ENCODE measurements around the gene PRKCA. TPM values are rescaled to one million over a fixed set of nuclear protein-coding genes. Genes with fewer than 3 reads are reported as not detected.

PRKCA gene
- total and polyA plus RNA-seq, 9 of the 15 experiments (the other 6 are each of a cell fraction or from before 2014, with no cell fraction given), result 3.2 to 33.0 (median 17.8) TPM

DNA sequence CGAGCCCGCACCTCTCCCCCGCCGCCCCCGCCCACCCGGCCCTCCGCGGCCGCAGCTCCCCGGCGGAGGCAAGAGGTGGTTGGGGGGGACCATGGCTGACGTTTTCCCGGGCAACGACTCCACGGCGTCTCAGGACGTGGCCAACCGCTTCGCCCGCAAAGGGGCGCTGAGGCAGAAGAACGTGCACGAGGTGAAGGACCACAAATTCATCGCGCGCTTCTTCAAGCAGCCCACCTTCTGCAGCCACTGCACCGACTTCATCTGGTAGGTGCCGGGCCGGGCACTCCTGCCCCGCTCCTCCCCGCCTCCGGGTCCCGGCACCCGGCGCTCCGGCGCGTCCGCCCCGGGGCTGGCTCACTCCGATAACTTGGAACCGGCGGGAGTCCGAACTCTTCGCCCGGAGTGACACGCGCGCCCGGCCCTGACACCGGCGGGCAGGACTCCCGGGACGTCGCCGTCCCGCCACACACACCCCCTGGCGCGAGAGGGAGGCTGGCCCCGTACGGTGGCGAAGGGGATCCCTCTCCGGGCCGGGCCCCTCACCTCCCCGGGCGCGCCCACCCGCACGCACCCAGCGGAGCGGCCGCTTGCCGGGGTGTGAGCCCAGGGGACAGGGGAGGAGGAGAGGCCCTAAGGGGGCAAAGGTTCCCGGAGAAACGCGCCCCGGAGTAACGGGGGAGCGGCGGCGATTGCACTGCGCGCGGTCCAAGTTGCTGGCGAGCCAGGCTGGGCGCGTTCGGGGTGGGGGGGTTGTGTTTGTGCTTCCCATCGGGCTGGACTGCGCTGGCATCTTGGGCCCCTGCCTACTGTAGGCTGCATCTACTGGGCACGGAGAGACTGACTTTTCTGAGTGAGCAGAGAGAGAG lies 581 bp downstream of the PRKCA start (continued):
- TF ChIP-seq ETV6 (IDR thresholded peaks at IDR 0.05; ENCODE audit: borderline replicate concordance in 1 of 2, low read depth in 2 of 2, low read length in 1 of 2) (no peak), ETV6 (CRISPR knock-in tag; IDR thresholded peaks at IDR 0.05; ENCODE audit: borderline replicate concordance) (0 out of 2 replicates have a peak, but pooled peaks have one; percentile 6), EZH2 (IDR thresholded peaks at IDR 0.05; ENCODE audit: borderline replicate concordance, low read depth, low read length) (no peak), ZNF511 (CRISPR knock-in tag; IDR thresholded peaks at IDR 0.05) (peak; percentile 32; the same call in 1 of the 2 replicates), ZNF143 (CRISPR knock-in tag; IDR thresholded peaks at IDR 0.05) (no peak), ZNF3 (CRISPR knock-in tag; IDR thresholded peaks at IDR 0.05) (no peak), MTA1 (IDR thresholded peaks at IDR 0.05; ENCODE audit: borderline replicate concordance) (no peak), SOX6 (IDR thresholded peaks at IDR 0.05) (no peak), ZBTB9 (CRISPR knock-in tag; IDR thresholded peaks at IDR 0.05) (no peak), SMAD3 (CRISPR knock-in tag; conservative IDR thresholded peaks at IDR 0.05) (no peak), EGR1 (conservative IDR thresholded peaks at IDR 0.05) (no peak), UBTF (IDR thresholded peaks at IDR 0.05; ENCODE audit: borderline replicate concordance in 1 of 2, low read depth in 2 of 2, low read length in 2 of 2) (peak; percentile 52 to 92; a peak in 3 of 4 replicates), ZNF253 (CRISPR knock-in tag; conservative IDR thresholded peaks at IDR 0.05) (no peak), CREB1 (IDR thresholded peaks at IDR 0.05) (0 out of 2 replicates have a peak, but pooled peaks have one; percentile 19), CREB1 (CRISPR knock-in tag; IDR thresholded peaks at IDR 0.05) (no peak), NRF1 (conservative IDR thresholded peaks at IDR 0.05 in 1 of 2, IDR thresholded peaks at IDR 0.05 in 1 of 2) (peak in 1 of 2 experiments; percentile 29; a peak in 2 of 4 replicates), THAP12 (CRISPR knock-in tag; IDR thresholded peaks at IDR 0.05) (no peak), ZNF76 (CRISPR knock-in tag; IDR thresholded peaks at IDR 0.05; ENCODE audit: borderline replicate concordance) (no peak)
- TF ChIP-seq, protein P1, sequence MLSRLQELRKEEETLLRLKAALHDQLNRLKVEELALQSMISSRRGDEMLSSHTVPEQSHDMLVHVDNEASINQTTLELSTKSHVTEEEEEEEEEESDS (CRISPR knock-in tag; IDR thresholded peaks at IDR 0.05), result no peak

All from K562 (cell line).